ENCODE results near the gene UNC5C.

- TF ChIP-seq POLR2A (IDR thresholded peaks at IDR 0.05) (no peak), CTCF (IDR thresholded peaks at IDR 0.05) (no peak)
Measured at GRCh38 chr4:95439896-95440295, 108.9 kb downstream of the UNC5C start.
